ENCODE data around the gene PDE5A.

PDE5A gene

GRCh38 chr4:119536572-119537528 is 91.8 kb downstream of the PDE5A start:
- DNase-seq (ENCODE audit: low spot score), result no peak
- TF ChIP-seq, protein P1, sequence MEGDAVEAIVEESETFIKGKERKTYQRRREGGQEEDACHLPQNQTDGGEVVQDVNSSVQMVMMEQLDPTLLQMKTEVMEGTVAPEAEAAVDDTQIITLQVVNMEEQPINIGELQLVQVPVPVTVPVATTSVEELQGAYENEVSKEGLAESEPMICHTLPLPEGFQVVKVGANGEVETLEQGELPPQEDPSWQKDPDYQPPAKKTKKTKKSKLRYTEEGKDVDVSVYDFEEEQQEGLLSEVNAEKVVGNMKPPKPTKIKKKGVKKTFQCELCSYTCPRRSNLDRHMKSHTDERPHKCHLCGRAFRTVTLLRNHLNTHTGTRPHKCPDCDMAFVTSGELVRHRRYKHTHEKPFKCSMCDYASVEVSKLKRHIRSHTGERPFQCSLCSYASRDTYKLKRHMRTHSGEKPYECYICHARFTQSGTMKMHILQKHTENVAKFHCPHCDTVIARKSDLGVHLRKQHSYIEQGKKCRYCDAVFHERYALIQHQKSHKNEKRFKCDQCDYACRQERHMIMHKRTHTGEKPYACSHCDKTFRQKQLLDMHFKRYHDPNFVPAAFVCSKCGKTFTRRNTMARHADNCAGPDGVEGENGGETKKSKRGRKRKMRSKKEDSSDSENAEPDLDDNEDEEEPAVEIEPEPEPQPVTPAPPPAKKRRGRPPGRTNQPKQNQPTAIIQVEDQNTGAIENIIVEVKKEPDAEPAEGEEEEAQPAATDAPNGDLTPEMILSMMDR (IDR thresholded peaks at IDR 0.05; ENCODE audit: borderline replicate concordance, control extremely low read depth, extremely low read depth, insufficient read depth, missing control alignments), result no peak
- in situ Hi-C loops (cut with MboI; ENCODE audit: low sequenced_read_pairs, unreplicated experiment), result no loop called here

DNA sequence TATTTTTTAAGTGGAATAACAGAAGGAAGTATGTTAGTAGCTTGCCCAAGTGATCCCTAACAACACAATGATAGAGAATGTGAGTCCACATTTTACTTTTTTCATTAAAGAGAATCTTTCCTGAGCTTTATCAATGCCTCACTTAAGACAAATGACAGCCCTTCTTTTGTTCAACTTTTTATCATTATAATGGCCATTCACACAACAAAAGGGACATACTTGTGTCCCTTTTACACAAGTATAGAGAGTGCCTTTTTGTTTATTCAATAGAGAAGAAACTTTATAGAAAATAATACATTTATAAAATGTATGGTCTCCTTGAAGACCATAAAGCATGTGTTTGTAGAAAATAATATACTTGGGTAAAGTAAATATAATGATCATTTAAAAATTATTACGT is 96.3 kb downstream of the PDE5A start:
- TF ChIP-seq, protein P1 (IDR thresholded peaks at IDR 0.05; ENCODE audit: borderline replicate concordance, control extremely low read depth, extremely low read depth, insufficient read depth, missing control alignments), result no peak
- in situ Hi-C loops (cut with MboI; ENCODE audit: low sequenced_read_pairs, unreplicated experiment), result no loop called here
- no peak for DNase-seq (ENCODE audit: low spot score)

- in situ Hi-C loops (cut with MboI; ENCODE audit: low sequenced_read_pairs, unreplicated experiment), result no loop called here
- no peak for DNase-seq (ENCODE audit: low spot score)
- TF ChIP-seq, protein P1 (IDR thresholded peaks at IDR 0.05; ENCODE audit: borderline replicate concordance, control extremely low read depth, extremely low read depth, insufficient read depth, missing control alignments), result no peak
Observed at GRCh38 chr4:119529788-119530187, 98.8 kb downstream of the PDE5A start.

- no peak for DNase-seq (ENCODE audit: low spot score)
- TF ChIP-seq, protein P1 (IDR thresholded peaks at IDR 0.05; ENCODE audit: borderline replicate concordance, control extremely low read depth, extremely low read depth, insufficient read depth, missing control alignments), result no peak
- in situ Hi-C loops (cut with MboI; ENCODE audit: low sequenced_read_pairs, unreplicated experiment), result no loop called here
Observed at GRCh38 chr4:119526786-119527550, 101.6 kb downstream of the PDE5A start.

GRCh38 chr4:119525771-119526712 is 102.6 kb downstream of the PDE5A start:
- no peak for DNase-seq (ENCODE audit: low spot score)
- TF ChIP-seq, protein P1 (IDR thresholded peaks at IDR 0.05; ENCODE audit: borderline replicate concordance, control extremely low read depth, extremely low read depth, insufficient read depth, missing control alignments), result no peak
- in situ Hi-C loops (cut with MboI; ENCODE audit: low sequenced_read_pairs, unreplicated experiment), result no loop called here

All from GM13976 (cell line).